Medulla oblongata (tissue), 1 donor: Measurements from ENCODE around the gene CPT1A.
"Not testable (repeated sequence)": the region's sequence is repeated elsewhere in the genome, so short reads cannot be mapped to it uniquely, and the experiment has no call there.

Experiments
- DNase-seq: peaks from one replicate; pipeline ENCODE4 v3.0.0-alpha.2; 2015; ENCODE audit errors: extremely low spot score

CPT1A gene

DNA sequence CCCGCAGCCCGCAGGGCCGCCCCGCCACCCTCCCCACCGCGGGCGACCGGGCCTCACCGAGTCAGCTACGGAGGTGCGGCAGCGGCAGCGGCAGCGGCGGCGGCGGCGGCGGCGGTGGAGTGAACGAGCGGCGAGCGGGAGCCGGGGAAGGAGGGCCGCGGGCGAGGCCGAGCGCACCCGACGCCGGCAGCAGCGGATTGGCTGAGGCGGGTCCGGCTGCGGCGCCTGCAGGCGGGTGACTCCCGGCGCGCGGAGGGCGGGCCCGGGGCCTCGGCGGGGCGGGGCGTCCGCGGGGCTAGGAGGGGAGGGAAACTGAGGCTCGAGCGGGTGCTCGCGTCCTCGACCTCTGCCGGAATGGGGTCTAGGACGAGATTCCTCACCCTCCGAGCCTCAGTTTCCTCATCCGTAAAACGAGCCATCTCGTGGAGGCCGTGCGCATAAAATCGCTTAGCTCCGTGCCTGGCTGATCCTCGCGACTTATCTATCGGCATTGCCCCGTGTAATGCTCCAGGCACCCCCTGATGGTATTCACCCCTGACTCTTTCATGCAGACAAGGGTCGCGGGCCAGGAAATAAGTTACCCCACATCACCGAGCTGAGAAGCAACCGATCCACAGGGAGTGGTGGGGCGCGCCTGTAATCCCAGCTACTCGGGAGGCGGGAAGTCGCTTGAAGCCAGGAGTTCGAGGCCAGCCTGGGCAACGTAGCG, at the start of gene CPT1A:
CPT1A (minus strand) TSS at position 199 of the 709 bp plus-strand sequence. CDS start 26,442 bp downstream, outside the sequence.
- DNase-seq, result peak; percentile 58

- peak; percentile 32 for DNase-seq
These were observed 48.9 kb upstream of the CPT1A start for GRCh38 chr11:68890490-68891231.

- DNase-seq, result no peak
These were observed 48.3 kb upstream of the CPT1A start for GRCh38 chr11:68889948-68890446.

DNA sequence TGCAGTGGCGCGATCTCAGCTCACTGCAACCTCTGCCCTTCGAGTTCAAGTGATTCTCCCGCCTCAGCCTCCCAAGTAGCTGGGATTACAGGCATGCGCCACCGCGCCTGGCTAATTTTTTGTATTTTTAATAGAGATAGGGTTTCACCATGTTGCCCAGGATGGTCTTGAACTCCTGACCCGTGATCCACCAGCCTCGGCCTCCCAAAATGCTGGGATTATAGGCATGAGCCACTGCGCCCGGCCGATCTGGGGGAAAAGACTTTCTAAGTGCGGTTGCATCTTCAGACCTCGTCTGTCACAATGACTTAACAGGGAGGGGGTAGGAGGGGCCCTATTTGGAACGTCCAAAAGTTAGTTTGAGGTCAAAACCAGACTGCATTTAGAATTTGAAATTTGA, 43.1 kb upstream of the CPT1A start:
- not testable (repeated sequence) for DNase-seq

- DNase-seq, result no peak
These were observed 40.7 kb upstream of the CPT1A start for GRCh38 chr11:68882391-68882790.

DNA sequence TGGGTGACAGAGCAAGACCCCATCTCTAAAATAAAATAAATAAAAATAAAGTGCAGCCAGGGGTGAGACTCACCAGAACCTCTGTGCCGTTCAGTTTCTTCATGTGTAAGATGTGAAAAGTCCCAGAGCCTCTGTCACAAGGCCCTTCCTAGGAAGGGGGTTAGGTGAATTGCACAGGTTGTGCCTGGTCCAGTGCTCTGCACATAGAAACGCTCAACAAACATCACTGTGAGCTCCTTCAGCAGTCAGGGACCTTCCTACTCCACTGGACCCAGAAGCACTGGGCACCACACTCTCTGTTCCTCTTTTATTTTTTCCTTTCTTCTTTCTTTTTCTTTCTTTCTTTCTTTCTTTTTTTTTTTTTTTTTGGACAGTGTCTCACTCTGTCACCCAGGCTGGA, 39.6 kb upstream of the CPT1A start:
- DNase-seq, result no peak

DNA sequence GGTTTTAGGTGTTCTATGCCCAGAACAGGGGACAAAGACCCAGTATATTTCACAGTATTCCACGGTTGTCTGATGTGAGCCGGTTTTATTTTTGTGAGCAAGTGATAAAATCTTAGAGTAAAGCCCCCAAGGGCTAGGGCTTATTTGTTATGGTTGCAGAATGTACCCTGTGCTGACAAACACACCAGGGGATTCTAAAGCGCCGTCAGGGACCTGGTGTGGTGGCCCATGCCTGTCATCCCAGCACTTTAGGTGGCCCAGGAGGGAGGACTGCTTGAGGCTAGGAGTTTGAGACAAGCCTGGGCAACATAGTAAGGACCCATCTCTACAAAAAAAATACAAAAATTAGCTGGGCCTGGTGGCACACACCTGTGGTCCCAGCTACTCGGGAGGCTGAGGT, 39.1 kb upstream of the CPT1A start:
- no peak for DNase-seq

DNA sequence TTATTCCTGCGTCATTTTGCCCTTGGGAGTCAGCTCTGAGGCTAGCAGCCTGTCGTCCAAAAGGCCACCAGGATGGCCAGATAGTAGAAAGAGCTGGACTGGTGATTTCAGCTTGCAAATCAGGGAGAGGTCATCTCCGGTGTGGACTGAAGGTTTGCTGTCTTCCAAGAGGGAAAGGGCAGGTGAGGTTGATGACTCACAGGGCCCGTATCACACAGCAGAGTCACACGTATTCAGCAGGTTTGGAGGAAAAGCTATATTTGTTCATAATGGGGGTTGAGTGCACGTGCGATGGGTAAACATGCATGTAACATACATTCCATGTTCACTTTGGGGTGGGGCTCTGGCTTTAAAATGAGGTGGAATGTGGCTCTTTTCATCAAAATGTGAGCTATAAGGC, 36.3 kb upstream of the CPT1A start:
- no peak for DNase-seq

DNA sequence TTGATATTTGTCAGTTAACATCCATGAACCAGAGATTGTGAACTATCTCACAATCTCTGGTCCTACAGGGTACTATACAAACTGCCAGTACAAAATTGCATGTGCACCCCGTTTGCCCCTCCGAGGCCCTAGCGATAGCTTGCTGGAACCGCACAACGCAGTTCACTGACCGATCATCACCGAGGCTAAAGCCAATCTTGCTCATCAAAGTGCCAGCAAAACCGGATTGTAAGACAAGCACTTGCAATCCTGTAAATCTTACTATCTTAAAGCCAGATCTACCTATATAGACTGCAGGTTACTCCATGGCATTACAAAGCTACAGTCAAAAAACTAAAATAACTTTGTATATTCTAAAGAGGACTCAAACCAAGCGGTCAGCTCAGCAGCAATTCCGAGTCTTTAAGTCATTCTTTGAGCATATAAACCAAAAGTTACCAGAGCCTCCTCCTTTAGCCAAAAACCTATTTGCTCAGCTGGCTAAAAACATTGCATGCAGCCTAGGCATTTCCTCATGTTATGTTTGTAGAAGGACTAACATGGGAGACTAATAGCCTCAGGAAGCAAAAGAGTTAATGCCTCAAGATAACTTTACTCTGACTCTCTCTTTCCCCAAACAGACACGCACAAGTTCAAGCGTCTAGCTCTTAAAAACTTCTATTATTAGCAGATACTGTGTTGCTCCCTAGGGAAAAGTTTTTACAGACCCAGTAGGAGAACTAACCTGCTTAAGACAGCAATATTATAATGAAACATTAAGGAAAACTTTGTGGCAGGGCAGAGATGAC, 30.7 kb upstream of the CPT1A start:
- no peak for DNase-seq

DNA sequence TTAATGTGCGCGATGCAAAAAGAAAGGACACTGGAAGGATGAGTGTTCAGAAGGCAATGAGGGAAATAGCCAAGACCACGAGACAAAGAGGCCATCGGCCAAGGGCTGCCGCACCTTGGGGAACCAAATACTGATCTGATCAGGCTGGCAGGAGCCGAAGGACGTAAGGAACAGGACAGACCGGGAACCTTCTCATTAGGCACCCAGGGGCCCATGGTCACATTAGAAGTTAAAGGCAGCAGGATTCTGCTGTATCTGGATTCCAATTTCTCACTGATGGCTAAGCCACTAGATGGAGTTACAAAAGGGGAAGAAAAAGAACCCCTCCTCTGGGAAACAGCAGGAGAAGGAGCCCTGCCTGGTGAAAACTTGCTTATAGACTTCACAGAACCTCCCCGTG, 28.8 kb upstream of the CPT1A start:
- DNase-seq, result no peak

- no peak for DNase-seq
These were observed 26.6 kb upstream of the CPT1A start for GRCh38 chr11:68868221-68868835.

- no peak for DNase-seq
These were observed 25.4 kb upstream of the CPT1A start for GRCh38 chr11:68867066-68867465.

DNA sequence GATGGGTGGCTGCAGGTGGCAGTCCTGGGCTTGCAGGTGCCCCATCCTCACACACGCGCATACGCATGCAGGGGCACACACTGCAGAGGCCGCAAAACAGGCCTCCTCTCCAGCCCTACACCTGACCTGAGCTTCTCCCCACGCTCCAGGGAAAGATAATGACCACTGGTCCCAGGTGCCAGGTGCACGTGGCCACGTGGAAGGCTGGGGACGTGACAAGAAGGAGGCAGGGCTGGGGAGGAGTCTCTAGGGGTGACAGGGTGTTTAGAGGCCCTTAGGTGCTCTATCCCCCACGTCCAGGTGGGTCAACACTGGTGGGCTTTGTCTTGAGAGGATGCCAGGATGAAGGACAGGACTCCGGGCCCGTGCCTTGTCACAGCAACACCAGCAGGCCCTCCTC, 23.5 kb upstream of the CPT1A start:
- no peak for DNase-seq

GRCh38 chr11:68863553-68864265, 22.0 kb upstream of the CPT1A start:
- no peak for DNase-seq

DNA sequence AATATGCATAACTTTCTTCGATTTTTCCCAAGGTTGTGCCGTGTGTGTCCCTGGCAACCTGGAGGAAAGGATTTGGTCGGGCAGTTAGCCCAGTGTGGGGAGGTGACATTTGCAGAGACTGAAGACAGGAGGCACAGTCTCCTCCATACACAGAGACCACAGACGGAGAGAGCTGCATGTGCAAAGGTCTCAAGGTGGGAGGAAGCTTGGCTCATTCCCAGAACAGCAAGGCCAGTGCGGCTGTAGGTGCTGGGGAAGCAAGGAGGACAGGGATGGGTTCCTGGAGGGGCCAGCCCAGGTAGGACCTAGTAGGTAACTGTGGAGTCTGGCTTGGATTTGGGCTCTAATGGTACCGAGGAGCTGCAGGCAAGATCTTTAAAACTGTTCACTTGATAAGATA, 20.7 kb upstream of the CPT1A start:
- no peak for DNase-seq

DNA sequence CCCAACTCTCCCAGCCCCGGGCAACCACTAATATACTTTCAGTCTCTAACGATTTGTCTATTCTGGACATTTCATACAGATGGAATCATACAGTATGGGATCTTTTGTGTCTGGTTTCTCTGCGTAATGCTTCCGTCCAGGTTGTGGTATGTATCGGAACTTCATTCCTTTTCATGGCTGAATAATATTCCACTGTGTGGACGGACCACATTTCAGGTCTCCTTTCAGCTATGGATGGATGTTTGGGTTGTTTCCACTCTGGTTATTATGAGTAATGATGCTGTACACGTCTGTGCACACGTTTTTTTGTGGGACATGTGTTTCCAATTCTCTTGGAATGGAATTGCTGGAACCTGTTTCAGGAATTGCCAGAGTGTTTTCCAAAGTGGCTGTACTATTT, 17.4 kb upstream of the CPT1A start:
- no peak for DNase-seq

DNA sequence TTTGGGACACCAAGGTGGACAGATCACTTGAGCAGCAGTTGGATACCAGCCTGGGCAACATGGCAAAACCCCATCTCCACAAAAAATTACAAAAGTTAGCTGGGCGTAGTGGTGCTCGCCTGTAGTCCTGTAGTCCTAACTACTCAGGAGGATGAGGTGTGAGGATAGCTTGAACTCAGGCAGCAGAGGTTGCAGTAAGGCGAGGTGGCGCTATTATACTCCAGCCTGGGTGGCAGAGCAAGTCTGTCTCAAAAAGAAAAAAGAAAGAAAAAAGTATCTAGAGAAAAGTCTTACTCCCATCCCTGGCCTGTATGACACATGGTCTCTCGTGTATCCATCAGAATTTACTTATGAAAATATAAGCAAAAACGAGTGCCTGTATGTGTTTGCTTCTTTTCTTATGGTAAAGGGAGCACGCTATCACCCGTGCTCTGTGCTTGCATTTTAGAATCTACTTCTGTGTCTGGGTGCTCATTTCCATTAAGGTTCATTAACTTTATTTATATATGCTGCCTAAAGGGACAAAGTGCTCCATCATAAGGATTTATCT, 15.4 kb upstream of the CPT1A start:
- DNase-seq, result no peak

- DNase-seq, result not testable (repeated sequence)
These were observed 14.8 kb upstream of the CPT1A start for GRCh38 chr11:68856425-68857030.

DNA sequence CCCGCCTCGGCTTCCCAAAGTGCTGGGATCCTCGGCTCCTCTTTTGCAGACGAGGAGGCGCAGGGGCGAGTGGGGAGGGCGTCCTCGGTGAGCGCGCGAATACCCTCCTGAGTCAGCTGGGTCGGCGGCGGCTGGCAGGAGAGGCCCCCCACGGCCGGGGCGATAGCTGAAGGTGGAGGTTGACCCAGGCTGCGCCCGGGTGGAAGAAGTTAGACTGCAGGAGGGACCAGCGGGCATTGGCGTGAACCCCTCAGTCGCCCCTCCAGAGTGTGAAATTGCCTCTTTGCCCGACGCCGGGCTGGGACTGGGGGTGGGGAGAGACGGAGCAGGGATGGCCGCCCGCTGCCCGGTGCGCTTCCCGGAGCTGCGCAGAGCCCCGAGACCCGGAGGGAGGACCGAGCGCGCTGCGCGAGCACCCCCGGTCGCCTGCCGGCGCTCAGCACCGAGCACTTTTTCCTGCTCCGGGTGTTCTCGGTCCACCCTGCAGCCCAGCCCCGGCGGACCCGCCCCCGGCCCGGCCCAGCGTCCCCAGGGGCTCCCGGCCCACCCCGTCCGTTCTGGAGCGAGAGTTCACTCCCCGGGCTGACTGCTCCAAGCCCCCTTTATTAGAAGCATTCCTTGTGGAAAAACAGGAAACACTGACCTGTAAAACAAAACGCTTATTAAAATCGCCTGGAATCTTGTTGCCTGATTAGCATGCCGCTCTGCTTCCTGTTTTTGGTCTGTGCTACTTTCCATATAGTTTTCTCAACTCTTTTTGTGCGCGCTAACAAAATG, 13.7 kb upstream of the CPT1A start:
- no peak for DNase-seq
